Sigmoid colon (tissue), 4 donors: Measurements from ENCODE around the gene USP40.

Experiments
- CTCF ChIP-seq, 4 experiments: fragments of 450-650 bp in 3 of 4; fragments of 200-600 bp in 1 of 4; IDR thresholded peaks; one replicate each; pipeline ENCODE4 v1.5.1; 2016 to 2019; ENCODE audit warnings: antibody characterized with exemption in 4 of 4, mild to moderate bottlenecking in 3 of 4, moderate library complexity in 2 of 4
- POLR2AphosphoS5 ChIP-seq, 4 donors: sonication (generic); formaldehyde crosslinking; IDR thresholded peaks; one replicate each; pipeline ENCODE4 v1.6.1; 2017; ENCODE audit warnings: antibody characterized with exemption in 4 of 4

GRCh38 chr2:233458826-233459225 is 107.8 kb downstream of the USP40 start:
- no peak for TF ChIP-seq CTCF (IDR thresholded peaks at IDR 0.05)
- TF ChIP-seq POLR2AphosphoS5 (IDR thresholded peaks at IDR 0.05) = no peak
